Non-pigmented ciliary epithelial cell (primary cell): Measurements from ENCODE around the gene NCAM1.

Source experiments
- DNase-seq: peaks from one replicate; pipeline ENCODE4 v3.0.0-alpha.2; 2010; ENCODE audit warnings: low read depth

NCAM1 gene

DNA sequence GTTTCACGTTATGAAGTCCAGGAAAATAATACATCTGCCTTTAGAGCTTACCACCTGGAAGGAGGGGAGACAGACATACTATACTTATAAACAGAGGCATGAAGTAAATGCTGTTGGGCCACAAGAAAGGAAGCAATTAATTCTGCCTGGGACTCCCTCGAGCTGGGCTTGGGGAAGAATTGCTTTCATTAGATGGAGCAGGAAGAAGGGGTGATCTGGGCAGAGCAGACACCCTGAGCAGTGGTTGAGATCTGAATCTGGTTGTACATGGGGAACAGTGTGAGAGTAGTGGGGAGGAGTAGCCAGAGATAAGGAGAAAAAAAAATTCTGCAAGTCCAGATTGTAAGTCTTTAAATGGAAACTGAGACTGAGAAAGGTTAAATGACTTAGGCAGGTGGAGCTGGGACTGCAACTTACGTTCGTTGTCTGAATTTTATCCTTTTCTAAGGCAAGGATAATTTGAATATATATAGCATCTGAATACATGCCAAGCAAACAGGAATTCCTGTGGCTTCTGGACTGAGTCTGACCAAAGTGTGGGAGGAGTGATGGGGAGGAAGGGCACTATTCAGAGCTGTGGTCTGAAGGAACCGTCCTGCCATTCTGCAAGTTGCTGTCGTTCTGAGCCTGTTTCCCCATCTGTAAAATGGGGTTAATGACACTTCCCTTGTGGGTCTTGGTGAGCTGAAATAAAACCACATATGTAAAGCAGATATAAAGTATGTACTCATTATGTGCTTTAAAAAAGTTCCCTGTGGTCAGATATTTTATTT, 7.9 kb downstream of the NCAM1 start:
- no peak for DNase-seq

DNA sequence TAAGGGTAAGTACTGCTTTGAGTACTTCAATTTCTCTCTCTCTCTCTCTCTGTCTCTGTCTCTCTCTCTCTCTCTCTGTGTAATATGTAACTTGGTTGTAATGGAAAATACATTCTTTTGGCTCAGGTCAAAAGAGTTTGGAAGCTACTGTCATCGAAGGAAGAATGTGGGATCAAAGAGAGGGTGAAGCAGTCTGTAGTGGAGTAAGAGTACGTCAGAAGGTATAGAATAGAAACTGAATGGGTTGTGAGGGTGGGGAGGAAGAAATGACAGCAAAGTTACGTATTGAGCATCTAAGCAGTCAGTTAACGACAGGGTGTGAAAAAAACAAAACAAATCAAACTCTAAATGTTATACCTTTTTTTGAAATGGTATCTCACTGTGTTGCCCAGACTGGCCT, 10.0 kb downstream of the NCAM1 start:
- DNase-seq, result no peak

DNA sequence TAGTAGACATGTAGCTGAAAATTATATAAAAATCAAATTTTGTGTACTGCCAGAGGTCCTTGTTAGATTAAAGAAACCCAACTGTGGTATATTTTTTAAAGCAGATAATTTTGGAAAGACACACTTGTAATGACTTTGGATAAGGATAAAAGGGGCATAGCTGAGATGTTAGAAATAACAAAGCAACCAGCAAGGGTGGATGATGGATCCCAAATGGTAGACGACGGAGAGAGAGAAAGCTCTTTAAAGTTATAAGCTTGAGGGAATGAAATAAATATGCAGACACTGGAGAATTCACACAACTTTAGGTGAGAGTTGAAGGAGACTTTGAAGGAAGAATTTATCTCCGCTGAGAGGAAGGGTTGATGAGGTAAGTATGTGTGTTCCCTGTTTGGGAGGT, 10.6 kb downstream of the NCAM1 start:
- no peak for DNase-seq

DNA sequence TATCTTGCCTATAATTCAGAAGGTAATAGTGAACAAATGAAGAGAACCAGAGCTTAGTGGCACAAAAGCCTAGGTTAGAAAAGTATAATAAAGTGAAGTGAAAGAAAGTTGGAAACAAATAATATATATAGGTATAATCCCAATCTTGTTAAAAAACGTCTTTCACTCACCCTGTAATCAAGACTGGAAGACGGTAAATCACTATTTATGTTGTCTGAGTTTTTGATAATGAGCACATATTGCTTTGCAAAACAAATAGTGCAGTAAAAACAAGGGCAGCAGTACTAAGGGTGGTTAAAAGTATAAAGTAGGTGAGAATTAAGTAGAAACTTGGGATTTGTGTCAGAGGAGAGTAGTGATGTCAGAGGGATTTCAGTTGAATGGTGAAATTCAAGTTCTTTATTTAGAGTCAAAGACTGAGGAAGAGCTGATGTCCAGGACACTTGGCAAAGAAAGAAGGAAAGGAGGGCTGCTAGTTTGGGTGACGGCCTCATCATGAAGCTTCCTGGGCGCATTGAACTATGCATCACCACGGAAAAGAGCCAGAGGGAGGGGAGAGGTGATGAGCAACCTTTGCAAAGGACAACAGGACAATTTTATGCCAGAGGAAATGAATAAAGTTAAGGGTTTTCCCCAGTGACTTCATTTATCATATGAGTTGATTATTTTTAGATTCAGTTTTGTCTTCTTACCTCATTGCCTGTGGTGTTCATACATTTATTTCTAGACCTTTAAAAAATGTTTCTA, 11.4 kb downstream of the NCAM1 start:
- no peak for DNase-seq

DNA sequence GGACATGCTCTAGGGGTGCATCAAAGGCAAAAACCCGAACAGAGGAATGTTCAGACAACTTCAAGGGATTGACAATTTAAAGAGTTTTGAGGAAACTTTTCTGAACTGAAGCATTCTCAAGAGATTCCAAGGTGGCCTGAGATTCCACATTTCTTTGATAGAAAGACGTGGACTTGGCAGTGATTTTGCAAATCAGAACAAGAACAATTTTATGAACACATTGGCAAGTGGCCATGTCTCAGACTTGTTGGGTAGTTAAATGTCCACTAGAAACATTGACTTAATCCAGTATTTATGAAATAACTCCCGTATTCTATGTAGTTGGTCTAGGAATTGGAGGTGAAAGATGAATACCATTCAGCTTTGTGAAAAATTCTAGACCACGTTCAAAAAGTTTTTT, 13.8 kb downstream of the NCAM1 start:
- DNase-seq, result no peak

DNA sequence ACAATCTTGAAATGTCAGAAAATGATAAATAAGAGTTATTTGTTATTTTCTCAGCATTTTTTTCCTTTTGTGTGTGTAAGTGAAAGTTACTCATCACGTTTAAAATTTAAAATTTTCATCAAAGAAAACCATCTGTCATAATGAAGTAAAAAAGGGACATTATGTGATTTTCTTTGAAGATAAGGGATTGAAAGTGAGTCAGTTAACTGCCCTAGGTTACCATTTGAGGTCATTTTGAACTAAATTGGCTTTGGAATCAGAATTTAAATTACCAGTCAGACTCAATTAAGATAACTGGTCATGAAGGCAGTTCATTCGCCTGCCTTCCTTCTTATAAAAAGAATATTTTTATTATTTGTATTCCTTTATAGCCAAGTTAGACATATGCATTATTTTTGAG, 14.3 kb downstream of the NCAM1 start:
- DNase-seq, result no peak

DNA sequence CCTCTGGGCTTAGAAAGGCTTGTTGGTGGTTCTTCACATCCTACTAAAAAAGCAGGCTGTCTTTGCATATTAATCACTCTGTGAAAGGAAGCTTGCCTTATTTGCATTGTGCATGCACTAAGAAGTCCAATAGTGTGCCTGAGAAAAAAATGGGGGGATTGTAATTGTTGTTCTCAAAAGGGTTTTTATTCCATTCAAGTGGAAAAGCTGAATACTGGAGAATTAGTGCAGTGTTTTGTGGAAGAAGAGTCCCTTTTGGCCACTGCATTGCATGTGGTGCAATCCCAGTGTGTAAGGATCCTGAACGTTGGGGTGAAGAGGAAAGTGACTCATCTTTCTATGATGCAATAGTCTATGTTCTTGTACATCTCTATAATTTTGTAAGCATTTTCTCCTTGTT, 16.5 kb downstream of the NCAM1 start:
- no peak for DNase-seq

DNA sequence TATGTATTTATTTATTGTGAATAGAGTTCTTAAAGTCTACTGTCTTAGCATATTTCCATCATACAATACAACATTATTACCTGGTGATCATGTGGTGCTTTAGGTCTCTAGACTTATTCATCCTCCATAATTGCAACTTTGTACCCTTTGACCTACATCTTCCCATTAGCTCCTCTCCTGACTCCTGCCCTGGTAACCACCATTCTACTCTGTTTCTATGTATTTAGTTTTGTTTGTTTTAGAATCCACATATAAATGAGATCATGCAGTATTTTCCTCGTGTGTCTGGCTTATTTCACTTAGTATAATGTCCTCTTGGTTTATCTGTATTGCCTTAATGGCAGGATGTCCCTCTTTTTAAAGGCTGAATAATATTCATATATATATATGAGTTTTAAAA, 22.7 kb downstream of the NCAM1 start:
- no peak for DNase-seq

DNA sequence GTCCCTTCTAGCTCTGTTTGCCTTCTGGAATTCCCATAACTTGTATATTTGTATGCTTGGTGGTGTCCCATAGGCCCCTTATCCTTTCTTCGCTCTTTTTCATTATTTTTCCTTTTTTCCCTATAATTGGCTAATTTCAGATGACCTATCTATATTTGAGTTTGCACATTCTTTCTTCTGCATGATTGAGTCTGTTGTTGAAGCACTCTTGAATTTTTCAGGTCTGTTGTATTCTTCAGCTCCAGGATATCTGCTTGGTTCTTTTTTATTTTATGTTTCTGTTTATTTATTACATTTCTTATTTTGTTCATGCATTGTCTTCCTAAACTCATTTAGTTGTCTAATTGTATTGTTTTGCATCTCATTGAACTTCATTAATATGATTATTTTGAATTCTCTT, 28.0 kb downstream of the NCAM1 start:
- no peak for DNase-seq

DNA sequence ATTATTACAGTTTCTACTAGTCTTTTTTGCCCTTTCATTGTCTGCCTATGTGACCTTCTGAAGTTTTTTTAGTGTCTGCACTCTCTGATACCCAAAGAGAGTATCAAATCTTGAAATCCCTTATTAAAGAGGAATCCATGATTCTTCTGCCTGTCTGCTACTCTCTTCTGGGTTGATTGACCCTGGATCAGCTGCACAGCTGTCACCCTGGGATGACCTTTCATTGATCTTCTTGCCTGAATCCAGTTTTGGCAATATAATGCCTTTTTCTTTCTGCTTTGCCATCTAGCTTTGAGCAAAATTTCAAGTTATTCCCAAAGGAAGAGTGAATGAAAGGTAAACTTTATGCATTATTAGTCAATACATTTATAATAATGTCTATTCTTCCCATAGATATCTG, 32.6 kb downstream of the NCAM1 start:
- no peak for DNase-seq

DNA sequence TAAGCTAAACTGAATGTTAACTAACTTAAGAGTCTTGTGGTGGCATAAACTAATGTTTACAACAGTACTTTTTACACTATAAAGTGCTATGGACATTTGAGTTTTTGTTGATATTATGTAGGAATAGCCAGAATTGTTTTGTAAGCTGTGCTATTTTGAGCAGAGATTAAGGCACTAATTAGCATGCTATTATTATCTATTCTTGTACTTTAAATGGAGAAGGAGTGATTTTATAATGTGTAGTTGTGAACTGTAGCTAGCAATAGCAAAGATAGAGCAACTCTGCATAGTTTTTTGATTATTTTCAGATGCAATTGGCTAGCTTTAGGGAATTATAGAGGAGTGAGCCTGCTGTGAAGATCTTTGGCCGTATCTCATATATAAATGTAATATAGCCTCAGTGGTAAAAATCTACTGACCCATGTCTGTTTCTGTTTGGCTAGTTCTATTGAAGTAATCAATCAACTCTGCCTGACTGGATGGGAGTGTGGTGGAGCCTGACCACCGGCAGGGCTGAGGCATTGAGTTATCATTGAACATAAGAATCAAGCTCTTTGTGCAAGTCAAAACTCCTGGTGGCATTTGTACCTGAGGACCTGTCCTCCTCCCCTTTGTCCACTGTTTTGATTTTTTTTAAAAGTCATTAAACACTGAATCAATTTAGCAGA, 34.3 kb downstream of the NCAM1 start:
- DNase-seq, result no peak

DNA sequence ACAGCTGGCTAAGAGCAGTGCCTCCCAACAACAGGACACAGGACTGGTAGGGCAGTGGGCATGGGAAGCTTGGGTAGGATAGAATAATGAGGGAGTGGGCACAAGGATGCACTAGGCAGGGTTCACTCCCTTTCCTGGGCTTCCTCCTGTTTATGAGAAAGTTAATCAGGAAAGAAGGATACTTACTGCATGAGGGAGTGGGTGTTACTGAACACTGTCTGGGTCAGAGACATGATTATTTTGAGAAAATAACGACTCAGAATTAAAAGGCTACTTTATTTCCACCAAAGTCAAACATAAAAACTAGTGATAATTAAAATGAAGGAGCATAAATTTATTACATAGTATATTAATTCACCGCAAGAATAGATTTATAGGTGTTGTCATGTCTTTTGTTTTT, 35.8 kb downstream of the NCAM1 start:
- no peak for DNase-seq

DNA sequence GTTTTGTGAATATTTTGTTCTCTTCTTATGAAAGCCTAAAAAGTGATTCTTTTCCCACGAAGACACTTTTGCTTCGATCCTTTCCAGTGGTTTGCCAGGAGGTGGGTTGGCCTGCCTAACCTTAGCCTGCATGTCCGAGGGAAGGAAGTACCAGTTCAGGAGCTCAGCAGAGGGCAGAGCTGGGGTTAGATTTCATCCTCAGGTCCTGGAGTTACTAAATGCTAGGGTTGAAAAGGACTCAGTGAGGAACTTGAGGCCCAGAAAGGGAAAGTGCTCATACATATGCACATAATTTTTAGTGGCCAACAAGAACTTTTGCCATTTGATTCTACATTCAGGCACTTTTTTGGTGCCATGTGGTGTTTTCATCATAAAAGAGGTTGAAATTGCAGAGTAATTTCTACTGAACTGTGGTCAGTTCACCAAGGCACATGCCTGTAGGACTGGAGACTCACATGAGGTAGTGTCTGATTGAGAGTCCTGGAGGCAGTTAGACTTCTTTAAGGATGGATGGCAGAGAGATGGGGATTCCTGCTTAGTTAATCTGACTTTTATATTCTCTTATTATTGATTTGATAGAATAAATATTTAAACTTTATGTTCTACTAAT, 36.7 kb downstream of the NCAM1 start:
- DNase-seq, result no peak

DNA sequence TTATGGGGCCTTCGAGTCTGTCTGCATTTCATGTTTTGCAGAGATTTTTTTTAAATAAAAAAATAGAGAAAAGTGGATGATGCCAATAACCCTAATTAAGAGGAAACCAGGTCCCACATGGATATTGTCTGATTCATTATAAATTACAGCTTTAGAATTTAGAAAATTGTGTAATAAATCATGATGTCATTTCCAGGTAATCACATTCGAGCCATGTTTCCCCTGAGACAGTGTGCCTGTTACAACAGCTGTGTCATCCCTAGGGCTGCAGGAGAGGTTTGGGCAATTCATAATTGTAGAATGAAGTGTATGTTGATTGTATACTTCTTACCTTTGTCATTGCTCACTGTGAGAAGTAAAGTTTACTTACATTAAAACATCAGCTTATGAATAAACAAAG, 38.3 kb downstream of the NCAM1 start:
- DNase-seq, result no peak

DNA sequence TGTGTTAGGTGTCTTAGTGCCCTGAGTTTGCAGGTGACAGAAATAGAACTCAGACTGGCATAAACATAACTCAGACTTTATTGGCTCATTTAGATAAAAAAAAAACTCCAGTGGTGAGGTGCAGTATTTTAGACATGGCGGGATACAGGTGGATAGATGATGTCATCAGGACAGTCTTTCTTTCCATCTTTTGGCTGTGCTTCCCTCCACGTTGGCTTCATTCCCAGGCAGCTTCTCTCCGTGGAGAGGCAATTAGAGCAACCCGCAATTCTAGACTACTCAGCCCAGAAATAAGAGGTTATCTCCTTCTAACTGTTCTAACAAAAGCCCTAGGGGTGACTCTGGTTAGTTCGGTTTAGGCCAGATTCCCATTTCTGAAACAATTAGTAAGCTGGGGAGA, 40.5 kb downstream of the NCAM1 start:
- DNase-seq, result no peak

DNA sequence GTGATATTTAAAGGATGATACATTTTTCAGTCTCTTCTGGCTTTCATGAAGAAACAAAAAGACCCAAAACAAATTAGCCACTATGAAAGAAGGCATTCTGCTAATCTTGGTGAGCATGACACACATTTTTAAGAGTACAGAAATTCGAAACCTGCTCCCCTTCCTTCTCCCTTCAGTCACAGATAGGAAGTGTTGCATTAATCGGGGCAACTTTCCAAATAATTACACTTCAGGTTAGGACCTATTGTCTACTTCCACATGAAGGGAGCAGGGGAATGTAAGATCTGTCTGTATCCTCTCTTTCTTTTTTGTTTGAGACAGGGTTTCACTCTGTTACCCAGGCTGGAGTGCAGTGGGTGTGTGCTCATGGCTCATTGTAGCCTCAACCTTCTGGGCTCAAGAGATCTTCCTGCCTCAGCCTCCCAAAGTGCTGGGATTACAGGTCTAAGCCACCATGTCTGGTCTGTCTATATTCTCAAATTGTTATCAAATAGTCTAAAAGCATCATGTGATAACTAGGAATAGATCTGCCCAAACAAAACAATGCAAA, 45.8 kb downstream of the NCAM1 start:
- no peak for DNase-seq

DNA sequence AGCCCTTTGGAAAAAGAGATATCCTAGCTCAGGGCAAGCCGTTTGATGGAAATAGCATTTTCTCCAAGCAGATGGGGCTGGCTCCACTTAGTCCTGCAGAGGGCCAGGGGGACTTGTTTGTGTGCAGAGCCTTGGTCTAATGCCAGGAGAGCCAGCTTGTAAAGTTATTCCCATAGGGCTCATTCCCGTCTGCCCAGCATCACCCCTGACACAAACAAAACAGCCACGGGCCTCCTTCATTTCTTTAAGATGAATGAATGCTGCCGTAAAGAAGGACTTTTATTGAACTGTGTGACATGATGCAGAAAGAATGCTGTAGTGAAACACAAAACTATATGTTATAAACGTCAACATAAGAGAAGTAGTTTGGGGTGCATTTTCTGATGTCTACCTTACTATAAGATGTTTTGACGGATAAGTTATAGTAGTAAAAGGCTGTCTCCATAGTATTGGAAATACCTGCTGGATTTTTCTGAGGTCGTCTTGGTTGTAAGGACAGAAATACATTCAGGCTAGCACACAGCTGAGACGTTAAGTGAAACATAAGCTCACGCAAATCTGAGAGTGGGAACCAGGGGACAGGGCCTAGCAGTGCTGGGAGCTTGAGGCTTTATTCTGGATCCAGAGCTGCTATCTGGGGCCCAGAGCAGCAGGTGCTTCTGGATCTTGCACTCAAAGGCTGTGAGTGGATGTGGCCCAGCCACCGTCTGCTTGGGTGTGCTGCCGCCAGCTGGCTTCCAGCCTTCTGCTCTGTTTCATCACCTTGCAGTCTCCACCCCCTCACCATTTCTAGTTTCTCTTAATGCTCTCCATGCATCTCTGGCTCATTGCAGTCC, 53.3 kb downstream of the NCAM1 start:
- no peak for DNase-seq

DNA sequence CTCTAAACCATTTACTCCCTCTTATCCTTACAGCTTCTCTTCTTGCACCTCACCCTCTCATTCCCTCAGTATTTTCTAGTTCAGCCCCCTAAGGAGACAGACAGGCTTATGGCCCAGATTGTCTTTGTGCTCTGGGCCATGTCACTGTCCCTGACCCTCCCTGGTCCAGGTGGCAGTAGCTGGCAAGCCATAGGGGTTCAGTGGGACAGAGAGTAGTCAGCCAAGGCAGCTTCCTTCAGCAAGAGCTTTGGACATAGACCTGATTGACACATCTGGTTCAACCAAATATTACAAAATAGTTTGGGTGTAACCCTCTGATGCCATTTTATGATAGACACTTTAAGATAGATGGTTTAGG, 53.9 kb downstream of the NCAM1 start:
- no peak for DNase-seq

DNA sequence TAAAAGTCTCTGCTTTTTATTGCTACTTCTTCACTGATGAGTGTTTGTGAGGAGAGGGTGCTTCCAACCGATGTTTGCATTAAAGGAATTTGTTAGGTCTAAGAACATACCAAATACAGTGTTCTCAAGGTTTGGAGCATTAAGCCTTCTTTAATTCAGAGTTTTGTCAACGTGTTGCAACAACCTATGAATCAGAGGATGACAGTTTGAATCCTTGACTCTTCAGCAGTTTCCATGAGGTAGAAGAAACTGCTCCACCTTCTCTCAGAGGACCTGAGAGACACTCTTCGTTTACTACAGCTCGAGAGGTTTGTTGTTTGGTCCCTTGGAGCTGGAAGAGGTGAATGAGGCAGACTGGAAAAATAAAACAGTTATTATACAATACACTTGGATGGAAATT, 55.7 kb downstream of the NCAM1 start:
- no peak for DNase-seq

DNA sequence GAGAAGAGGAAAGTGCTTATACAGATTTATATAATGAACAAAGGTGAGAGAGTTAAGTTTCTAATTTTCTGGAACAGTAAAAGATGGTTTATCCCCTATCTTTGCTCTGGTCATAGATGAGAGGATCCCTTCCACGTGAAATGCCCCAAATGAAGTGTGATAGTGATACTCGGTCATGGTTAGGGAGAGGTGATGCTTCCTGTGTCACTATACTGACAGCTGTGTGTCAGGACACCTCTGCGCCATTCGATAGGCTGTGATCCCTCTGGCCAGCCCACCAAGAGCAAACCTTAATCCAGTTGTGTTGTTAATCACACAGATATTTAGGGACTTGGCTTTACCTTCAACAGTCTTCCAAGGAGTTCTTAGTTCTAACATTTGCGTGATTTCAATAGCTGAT, 57.7 kb downstream of the NCAM1 start:
- DNase-seq, result no peak

DNA sequence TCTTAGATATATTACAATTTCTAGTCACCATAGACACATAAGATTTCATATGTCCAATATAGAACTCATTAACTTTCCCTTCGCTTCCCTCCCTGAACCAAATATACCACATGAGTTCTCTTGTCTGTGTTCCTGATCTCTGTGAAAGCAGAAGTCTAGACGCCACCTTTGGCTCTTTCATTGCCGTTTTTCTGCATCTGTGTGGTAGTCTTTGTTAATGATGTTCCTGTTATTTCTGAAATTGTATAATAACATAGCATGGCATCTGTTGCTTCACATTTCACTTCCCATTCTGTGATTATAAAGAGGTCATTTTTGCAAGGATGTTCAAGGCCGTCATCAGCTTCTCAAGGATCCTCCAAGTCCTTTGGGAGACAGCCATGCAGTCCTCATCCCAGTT, 58.5 kb downstream of the NCAM1 start:
- no peak for DNase-seq

DNA sequence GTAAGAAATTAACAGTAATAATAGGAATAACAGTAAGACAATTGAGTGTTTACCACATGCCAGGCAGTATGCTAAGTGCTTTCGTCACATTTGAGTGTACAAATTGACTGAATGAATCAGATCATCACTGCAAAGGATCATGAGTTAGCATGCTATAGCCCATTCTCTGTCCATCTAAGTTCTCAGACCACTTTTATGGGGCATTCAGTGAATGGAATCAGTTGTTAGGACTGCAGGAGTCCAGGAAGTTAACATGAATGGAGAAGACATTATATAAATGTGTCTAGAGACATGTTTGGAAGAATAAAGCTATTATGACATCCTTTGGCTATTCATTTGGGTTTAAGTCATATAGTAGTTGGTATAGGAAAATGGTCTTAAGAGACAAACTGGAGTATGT, 59.9 kb downstream of the NCAM1 start:
- no peak for DNase-seq
